NCI-H69 (cell line): Measurements from ENCODE around the gene NEU2.
"Not testable (repeated sequence)": the region's sequence is repeated elsewhere in the genome, so short reads cannot be mapped to it uniquely, and the experiment has no call there.

Experiments used
- DNase-seq: peaks from one replicate; lab custom pipeline; 2025; lab: John Stamatoyannopoulos, UW

The NEU2 gene

DNA sequence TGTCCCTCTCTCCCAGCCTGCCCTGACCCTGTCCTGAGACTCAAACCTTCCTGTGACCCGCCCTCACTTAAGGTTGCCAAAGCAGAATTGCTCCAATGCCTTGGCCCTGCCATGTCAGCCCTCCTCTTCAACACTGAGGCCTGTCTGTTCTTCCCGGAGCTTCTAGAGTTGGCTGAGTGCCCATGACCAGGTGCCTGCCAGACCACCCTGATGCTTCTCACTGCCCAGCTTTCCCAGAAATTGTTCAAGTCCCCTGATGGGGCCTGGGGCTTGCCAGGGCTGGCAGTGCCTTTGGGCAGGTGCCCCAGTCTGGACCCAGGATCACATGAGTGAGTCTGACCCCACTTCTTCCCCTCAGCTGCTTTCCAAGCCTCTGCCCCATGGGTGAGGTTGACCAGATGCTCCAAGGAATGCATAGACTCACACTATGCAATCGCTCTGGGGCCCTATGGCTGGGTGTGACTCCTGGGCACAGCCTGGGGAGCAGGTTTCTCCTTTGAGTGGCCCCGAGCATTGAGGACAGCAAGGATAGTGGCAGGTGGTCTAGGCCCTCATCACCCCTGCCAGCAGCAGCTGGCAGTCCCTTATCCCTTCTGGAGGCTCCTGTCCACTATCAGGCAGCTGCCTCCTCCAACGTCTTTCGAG is 24.6 kb downstream of the NEU2 start:
- DNase-seq, result no peak

DNA sequence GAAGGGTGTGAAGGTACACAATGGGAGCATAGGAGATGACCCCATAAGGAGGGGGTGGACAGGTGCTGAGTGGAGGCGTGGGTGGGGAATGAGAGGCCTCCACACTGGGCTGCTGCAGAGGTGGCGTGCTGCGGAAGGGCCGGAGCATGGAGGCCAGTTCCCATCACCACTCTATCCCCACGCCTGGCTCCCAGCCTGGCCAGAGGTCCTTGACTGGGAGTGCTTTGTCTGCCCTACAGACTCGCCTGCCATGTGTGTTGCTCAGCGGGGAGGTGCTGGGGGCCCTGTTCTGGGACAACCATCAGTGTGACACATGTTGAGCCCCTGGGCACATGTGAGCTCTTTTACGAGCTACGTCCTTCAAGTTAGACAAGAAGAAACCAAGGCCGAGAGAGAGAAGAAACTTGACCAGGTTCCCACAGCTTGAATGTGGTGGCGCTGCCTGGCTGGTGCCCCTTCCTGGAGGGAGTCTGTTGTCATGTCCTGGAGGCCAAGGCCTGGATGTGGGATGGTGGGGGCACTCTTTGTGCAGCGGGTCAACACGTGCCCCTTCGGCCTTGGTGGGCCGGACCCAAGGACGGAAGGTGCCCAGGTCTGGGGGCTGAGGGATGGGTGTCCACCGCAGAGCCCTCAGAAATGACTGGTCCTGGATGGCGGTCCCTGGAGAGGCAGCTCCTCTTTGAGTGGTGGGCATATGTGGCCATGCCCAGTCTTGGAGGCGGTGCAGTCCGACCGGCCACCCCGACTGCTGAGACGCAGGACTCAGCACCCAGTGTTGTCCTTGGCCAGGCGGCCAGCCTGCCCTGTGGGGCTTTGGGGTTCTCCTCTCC is 26.5 kb downstream of the NEU2 start:
- no peak for DNase-seq

DNA sequence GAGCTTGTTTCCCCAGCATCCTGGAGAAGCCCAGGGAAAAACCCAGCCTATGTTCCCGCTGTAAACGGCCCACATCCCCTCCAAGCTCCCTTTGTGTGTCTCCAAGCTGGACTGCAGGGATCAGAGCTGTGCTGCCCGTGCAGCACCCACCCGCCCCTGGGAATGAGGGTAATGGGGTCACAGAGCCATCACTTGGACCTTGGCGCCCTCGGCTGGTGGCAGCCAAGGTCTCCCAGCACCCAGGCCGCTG is 27.0 kb downstream of the NEU2 start:
- no peak for DNase-seq

DNA sequence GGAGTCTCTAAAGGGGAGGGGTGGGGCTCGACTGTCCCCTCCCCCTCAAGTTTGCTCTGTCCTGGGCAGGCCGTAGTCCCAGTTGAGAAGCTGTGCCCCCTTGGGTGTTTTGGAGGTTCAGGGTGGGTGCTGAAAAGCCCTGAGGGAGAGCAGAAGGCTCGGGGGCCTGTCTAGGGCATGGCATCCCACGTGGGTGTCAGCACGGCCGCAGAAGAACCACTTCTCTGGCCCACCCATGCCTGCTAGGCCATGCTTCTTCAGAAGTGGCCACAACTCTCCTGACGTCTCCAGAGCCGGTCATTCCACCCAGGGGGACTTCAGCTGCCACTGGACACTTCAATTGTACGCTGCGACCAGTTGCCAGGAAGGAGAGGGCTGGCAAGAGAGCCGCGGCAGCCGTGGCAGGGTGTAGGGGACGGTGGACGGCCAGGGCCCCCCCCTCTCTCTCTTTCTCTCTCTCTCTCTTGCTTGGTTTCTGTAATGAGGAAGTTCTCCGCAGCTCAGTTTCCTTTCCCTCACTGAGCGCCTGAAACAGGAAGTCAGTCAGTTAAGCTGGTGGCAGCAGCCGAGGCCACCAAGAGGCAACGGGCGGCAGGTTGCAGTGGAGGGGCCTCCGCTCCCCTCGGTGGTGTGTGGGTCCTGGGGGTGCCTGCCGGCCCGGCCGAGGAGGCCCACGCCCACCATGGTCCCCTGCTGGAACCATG is 27.5 kb downstream of the NEU2 start, which contains the start of gene INPP5D:
TSS of gene INPP5D (plus strand) at position 546 of the 704 bp plus-strand sequence. CDS start at position 683, 137 bp downstream.
- no peak for DNase-seq

DNA sequence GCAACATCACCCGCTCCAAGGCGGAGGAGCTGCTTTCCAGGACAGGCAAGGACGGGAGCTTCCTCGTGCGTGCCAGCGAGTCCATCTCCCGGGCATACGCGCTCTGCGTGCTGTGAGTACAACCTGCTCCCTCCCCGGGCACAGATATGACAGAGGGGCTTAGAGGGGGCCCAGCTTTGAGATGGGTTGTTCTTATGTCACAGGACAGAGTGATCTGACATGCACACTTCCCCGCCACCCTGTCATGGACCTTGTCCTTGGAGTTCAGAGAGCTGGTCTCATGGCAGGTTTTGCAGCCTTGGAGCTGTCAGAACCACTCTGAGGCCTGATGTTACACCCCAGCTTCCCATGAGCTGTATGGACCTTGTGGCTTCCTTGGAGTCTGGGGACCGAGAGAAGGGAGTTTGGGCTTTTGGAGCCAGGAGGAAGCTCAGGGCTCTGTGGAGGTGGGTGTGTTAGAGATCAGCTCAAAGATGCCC is 28.1 kb downstream of the NEU2 start:
- no peak for DNase-seq

DNA sequence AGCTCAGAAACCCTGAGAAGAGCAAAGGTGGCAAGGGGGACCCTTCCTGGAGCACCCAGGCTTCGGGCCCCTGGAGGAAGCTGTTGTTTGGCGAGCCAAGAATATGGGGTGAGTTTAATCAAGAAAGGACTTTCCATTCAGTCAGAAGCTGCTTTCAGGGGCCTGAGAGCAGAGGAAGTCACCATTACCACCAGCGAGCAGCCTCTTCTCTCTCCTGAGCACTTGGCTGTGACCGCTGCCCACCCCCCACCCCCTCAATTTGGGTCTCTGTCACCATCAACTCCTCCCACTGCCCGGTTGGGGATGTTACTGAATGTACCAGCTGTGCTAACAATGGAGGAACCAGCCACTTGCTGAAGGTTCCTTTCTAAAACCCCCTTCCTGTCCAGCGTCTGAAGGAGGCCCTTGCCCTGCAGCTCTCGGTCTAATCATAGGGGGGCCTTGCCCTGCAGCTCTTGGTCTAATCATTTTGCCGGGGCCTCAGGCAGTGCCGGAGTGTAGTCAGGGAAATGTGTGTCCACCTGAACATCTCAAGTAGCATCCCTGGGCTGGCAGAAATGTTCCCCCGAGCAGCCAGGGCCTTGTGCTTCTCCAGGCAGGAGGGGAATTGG is 28.6 kb downstream of the NEU2 start:
- DNase-seq, result no peak

DNA sequence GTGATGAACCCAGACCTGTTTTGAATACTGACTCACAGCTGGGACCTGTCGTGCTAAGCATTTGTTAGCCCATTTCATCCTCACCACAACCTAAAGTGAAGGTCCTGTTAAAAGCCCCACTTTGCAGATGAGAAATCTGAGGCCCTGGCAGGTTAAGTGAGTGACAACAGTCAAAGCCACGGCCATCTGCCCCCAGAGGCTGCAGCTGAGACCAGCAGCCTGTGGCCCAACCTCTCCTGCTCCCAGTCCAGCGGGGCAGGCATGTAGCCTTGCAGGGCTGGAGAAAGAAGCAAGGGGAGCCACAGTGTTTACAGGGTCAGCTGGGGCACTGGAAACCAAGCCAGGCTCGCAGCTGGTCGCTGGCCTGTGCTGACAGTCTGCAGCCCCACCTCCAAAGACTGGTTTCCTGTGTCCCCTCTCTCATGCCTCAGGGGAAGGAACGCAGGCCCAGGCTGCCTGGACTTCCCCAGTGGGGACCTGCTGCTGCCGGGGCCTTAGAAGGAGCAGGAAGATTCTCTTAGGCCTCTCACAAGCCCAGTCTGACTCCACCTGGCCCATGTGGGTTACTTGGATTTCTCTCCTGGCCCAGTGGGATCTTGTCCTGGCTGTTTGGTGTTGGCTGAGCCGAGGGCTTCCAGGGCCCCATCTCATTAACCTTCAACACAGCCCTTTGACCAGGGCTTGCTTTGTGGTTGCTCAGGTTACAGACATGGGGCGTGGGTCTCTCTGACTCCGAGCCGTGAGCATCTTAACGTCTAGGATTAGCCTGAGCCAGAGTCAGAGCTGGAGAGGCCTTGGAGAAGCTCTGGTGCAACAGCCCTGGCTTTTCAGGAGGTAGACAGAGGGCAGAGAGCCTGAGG is 29.3 kb downstream of the NEU2 start:
- no peak for DNase-seq

DNA sequence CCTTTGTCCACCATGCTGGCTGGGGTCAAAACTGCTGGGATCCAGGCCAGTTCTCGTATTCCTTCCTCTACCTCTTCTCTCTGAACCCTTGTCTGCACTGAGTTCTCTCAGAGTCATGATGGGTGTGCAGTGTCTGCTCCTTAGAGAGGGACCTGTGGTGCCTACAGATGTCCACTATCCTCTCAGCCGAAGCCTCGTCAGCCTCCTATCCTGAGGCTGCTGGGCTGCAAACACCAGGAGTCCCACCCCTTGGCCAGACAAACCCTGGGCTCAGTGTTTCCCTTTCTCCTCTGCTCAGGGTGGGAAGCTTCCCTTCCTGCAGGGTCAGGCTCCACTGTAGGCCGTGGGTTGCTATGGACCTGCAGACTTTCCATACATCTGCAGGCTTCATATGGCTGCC is 30.0 kb downstream of the NEU2 start:
- no peak for DNase-seq

DNA sequence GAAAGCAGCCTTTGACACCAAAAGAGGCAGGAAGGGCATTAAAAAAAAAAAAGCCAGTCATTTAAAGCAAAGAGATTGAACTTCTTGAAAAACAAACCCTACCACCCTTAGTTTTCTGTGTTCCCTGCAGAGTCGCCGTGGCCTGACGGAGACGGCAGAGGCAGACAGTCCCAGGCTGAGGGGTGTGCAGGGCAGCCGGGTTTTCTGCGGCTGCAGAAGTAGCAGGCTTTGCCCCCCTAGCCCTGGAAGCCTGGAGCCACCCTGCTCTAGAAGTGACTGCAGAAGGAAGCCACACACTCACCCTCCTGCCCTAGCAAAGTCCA is 30.4 kb downstream of the NEU2 start:
- DNase-seq, result no peak

DNA sequence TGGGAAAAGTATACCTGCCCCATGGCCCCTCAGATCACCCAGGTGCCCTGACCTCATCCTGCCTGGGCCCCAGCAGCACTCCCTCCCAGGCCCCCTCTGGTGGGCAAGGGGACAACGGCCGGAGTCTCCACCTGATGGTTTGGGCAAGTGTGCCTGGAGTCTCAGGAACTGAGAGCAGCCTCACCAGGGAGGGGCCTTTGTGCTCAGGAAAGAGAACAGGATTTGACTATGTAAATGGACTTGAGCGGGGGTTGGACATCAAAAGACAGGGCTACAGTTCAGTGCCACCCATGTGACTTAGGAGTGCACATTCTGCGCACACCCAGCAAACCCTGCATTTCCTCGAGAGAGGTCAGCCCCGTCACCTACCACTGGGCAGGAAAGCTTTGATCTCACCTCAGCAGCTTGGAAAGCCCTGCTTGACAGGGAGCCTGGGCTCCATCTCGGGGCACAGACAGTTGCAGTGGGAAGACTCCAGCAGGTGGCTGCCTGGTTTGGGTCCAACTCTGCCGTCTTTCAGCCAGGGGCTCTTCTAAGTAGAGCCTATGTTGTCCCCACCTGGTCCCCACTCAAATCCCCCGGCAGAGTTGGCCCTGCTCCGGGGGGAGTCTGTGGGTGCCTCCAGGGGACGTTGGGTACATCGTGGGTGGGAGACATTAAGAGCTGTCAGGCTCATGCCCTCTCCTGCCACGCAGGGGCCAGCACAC is 30.9 kb downstream of the NEU2 start:
- no peak for DNase-seq

DNA sequence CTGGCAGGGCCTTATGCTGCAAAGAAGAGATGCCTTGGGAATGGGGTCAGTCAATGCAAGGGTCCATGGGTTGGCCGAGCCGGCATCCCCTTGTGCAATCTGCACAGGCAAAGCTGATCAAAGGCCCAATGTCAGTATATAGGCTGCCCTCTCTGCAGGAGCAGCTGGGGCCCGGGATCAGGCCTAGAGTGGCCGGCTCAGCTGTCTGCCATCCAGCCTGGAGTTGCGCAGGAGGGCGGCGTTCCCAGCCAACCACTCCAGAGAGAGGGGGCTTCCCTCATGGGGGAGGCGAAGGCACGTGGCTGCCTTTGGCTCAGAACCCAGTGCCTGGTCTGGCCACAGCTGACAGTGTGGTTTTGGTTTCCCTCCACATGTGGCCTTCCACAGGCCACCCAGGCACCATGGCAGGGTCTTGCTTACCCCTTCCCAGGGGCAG is 31.5 kb downstream of the NEU2 start:
- no peak for DNase-seq

DNA sequence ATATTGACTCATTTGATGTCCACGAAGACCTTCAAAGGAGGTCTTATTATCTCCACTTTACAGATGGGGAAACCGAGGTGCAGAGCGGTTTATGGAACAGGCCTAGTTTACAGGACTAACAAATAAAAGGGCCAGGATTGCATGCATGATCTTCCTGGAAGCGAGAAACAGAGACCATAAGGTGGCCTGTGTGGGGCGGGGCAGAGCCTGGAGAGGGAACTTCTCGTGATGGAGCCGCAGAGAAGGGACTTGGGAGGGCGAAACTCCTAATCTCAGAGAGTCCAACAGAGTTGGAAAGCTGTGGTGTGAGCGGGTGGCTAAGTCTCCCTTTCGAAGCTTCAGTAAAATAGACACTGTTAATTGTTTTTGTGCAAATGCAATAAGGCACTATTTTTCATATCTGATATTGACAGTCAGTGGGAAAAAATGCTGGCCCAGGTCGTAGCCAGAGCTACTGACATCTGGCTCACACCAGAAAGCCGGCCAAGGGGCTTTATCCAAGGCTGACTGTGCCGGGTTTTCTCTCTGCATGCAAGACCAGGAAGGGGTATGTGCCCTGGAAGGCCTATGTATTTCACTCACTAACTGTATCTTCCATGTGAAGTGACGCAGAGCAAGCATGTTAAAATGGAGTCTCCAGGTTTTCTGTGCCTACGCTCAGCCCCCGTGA is 32.2 kb downstream of the NEU2 start:
- DNase-seq, result no peak

DNA sequence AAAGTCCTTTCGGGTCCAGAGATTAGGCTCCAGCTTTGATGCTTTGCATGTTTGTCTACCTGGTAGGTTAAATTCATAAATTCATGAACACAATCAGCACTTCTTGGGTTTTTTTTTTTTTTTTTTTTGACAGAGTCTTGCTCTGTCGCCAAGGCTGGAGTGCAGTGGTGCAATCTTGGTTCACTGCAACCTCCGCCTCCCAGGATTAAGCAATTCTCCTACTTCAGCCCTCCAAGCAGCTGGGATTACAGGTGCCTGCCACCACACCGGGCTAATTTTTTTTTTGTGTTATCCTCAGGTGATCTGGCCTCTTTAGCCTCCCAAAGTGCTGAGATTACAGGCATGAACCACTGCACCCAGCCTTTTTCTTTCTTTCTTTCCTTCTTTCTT is 32.7 kb downstream of the NEU2 start:
- not testable (repeated sequence) for DNase-seq

DNA sequence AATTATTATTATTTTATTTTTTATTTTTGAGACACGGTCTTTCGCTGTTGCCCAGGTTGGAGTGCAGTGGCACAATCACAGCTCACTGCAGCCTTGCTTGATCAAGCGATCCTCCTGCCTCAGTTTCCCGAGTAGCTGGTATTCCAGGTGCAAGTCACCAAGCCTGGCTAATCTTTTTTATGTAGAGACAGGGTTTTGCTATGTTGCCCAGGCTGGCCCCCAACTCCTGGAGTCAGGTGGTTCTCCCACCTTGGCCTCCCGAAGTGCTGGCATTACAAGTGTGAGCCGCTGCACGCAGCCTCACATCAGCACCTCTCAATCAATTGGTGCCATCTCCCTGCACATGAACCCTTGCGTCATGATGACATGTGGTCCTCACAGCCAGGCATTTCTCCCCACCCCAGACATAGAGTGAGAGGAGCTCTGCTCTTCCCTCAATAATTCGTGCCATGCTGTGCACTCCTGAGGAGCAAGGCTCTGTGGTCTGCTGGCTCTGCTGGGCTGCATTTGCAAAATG is 33.5 kb downstream of the NEU2 start:
- no peak for DNase-seq

DNA sequence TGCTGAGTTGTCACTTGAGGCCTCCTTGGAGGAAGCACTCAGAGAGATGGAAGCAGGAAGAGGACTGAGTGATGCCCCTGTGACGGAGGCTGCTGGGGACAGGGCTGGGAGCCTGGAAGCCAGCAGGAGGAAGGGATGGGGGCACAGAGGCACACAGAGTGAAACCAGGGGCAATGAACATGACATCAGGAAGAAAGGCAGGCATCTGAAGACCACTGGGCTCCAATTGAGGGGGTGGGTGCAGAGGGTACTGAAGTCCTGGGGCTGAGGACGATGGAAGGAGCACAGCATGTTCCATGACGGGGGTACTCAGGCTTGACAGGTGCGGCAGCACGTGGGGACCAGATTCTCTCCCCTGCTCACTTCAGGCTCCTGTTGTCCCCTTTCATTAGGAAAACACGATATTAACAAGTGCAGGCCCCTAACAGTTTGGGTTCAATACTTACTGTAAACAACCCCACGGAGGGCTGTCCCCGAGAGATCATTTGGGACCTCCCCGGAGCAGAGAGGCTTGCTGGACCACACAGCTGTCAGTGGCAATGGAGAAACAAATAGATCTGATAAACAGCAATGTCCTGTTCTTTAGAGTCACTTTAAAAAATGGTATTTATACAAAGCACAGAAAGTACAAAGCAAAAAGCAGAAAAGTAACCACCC is 36.4 kb downstream of the NEU2 start:
- DNase-seq, result no peak

DNA sequence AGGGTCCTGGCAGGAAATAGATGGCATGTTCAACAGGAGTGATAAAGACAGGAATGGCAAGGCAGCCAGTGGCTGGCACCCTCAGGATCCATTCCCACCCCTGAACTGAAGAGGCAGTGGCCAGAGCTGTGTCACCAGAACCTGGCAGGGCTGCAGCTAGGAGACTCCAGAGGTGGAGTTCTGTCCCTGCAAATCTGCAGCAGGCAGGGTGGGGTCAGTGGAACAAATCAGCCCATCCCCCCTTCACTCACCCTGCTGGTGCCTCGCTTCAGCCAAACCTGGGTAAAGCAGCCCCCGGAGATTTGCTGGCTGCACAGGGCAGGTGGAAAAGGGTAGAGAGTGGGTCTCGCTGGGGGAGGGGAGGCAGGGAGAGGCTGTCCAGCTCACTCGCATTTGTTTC is 40.4 kb downstream of the NEU2 start:
- DNase-seq, result no peak

DNA sequence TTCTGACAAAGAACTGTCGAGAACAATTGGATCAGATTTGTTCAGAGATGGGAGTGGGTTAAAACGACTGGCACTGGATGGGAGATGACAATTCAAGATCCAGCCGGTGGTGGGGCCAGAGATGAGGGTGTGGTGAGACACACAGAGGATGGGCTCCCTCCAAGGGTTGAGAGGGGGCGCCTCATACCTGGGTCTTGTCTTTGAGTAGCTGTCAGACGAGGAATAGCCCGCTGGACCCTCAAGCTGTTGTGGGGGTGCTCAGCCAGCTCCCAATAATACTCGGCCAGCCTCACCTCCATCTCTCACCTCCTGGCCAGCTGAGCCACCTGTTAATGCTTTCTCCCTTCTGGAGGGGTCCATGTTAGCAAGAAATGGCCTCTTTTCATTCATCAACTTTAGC is 41.6 kb downstream of the NEU2 start:
- DNase-seq, result no peak

DNA sequence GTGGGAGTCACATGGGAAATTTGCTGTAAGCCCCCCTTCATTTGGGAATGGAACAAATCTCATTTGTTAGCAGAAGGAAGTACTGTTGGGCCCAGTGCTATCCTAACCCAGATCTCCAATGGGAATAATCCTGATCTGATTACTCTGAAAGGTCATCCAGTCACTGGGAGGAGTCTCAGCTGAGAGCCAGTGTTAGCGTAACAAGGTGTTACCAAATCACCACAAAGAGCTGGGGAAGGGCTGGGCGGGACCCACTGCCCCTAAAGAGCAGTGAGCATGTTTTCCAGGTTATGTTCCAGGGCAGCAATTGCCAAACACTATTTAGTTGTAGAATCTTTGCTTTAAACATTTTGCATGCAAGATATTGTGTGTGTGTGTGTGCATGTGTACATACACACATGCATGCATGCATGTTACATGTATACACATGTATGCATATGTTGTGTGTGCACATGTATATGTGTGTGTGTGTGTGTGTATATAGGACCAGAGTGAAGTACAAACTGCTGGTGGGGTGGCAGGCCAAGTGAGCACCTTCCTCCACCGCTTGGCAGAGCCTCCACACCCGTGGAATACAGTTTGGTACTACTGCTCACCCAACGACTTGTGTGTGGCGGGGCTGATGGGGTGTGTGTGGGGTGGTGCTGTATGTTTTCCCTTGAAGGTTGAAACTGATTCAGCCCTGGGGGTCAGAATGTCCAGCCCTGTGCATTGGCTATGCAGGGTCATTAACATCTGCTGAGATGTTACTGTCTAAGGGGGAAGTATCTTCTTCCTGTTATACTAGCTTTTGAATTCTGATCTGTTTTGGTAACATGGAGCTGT is 42.9 kb downstream of the NEU2 start:
- DNase-seq, result no peak

DNA sequence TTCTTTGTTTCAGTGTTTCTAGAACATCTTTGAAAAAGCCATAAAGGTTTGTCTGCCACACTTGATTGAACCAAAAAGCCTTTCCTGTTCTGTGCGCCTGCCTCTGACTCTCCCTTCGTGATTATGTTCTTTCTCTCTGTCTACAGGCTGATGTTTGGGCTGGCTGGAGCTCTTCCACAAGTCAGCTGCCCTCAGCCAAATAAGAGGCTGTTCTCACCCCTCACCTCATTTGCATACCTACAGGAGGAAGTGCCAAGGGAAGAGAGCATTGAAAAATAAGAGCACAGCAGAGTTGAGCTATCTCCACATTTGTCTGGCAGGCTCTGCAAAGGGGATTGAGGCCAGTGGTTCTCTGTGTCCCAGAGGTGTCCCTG is 43.5 kb downstream of the NEU2 start:
- no peak for DNase-seq
